Fibroblast of peridontal ligament (primary cell): ENCODE results near the gene CORO2A.

Experiments
- DNase-seq: peaks from one replicate; pipeline ENCODE4 v3.0.0-alpha.2; 2010; ENCODE audit errors: extremely low read depth

CORO2A gene, protein sequence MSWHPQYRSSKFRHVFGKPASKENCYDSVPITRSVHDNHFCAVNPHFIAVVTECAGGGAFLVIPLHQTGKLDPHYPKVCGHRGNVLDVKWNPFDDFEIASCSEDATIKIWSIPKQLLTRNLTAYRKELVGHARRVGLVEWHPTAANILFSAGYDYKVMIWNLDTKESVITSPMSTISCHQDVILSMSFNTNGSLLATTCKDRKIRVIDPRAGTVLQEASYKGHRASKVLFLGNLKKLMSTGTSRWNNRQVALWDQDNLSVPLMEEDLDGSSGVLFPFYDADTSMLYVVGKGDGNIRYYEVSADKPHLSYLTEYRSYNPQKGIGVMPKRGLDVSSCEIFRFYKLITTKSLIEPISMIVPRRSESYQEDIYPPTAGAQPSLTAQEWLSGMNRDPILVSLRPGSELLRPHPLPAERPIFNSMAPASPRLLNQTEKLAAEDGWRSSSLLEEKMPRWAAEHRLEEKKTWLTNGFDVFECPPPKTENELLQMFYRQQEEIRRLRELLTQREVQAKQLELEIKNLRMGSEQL

DNA sequence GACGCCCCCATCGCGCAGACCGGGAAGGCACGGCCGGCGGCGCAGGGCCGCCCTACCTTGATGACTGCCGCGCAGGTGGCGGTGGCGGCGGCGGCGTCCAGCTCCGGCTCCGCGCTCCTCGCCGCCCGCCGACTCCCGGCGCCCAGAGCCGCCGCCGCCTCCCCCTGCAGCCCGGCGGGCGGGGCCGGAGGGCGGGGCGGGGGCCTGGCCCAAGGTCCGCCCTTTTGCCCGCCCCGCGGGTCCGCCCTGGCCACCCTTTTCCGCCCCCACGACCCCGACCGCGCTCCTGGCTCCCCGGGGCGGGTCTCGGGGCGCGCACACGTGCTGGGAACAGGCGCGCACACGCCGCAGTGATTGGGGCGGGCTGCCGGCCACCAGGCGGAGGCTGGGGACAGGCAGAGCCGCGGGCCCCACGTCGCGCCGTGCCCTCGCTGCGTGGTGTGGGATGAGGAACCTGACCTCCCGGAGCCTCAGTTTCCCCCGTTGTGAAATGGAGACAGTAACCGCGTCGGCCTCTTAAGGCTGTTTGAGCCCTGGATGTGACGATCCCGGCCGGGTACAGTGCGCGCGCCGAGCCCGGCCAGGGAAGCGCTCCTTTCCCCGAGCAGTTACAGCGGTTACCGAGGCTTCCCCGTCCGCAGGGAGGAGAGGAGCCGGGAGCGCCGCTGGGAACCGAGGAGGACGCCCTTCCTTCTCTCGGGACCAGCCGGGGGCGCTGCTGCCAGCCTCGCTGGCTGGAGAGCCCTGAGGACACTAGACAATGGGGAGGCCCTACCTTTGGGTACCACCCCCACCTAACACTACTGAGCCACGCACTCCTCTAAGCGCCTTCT, at the start of gene CORO2A:
Gene CORO2A (minus strand): TSS at position 135 of the 833 bp plus-strand sequence. CDS start 34,977 bp downstream, outside the sequence.
- DNase-seq = peak; percentile 36

DNA sequence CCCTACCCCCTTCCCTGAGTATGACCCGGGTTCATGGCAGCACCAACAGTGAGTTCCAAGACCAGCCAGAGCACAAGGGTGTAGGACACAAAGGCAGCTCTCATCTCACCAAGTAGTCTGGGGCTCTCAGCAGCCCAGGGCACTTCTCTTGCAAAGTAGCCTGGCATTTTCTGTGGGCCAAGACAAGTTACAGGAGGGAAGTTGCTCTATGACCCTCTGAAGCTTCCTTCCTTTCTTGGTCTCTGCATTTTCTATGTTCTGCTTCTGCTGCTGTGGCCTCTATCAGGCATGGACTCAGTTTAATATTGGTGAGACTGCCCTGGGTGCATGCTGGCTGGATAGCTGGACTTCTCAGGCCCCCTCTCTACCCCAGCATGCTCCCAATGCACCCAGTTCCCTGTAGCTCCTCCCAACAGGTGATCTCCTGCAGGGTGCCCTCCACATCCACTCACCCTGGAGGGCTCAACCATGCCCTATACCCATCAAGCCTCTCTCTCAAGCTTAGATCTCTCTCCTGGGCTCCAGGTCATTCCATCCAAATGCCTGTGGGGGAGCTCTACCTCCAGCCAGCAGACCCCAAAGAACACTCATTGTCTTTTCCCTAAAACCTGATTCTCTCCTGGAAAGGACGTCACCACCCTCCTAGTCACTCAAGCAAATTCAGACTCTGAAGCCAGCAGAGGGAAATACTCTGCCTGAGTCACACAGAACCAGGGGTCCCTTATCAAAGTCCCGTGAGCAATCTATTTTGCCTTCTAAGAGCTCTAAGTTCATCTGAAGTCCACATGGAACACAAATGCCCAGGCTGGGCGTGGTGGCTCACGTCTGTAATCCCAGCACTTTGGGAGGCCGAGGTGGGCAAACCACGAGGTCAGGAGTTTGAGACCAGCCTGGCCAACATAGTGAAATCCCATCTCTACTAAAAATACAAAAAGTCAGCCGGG, 49.2 kb upstream of the CORO2A start:
- no peak for DNase-seq

DNA sequence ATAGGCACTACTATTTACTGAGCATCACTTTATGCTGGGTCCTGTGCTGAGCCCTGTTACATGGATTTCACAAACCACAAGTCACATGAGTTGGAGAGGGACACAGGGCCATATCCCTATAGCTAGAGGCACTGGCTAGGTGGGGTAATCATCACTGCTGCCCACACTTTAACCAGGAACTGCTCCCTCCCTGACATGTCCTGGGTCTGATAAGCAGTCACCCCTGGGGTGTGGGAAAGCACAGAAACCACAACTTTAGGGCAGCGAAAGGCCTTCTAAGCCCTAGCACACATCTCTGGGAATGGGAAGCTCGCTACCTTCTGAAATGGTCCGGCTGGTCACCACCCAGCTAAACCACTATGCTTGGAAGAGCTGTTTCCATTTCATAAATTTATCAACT, 48.0 kb upstream of the CORO2A start:
- DNase-seq = no peak

DNA sequence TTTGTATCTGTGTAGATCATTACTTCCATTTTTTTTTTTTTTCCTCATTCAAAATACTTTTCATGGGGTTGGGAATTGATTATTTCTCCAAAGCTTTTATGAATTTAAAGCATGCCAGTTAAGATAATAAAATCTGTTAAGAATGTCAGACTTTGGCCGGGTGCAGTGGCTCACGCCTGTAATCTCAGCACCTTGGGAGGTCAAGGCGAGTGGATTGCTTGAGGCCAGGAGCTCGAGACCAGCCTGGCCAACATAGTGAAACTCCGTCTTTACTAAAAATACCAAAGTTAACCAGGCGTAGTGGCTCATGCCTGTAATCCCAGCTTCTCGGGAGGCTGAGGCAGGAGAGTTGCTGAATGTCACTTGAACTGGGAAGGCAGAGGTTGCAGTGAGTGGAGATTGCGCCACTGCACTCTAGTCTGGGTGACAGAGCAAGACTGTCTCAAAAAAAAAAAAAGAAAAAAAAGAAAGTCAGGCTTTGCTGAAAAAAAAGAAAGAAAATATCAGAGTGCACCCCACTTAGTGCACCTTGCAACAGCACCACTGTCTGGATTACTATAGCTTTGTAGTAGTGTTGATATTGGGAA, 44.6 kb upstream of the CORO2A start:
- DNase-seq = no peak

- DNase-seq = no peak
These were observed 42.7 kb upstream of the CORO2A start for GRCh38 chr9:98235126-98235525.

DNA sequence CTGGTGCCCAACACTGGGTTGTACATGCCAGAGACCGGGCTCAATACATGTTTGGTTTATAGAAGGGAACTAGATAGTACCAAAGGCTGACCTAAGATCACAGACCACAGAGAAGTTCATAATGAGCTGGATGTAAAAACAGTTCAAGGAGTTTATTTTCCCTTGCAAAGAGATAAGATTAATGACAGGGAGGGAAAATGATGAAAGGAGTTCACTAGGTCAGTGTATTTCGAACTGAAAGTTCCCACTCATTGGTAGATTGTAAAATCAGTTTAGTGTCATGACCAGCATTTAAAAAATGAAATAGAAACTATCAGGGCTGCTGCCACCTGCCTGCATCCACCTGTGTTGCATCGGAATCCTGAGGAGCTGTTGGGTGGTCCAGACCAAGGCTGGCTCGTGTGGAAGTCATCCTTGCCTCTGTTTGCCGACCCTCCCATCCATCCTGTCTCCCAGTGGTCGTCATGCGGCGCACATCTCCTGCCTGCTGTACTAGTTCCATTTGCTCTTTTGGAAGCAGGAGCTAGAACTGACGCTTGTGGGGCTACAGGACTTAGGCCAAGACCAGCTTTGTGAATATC, 41.9 kb upstream of the CORO2A start:
- DNase-seq = no peak

GRCh38 chr9:98232926-98233325, 40.5 kb upstream of the CORO2A start:
- DNase-seq = no peak

GRCh38 chr9:98231770-98232478, 39.5 kb upstream of the CORO2A start:
- peak; percentile 90 for DNase-seq

DNA sequence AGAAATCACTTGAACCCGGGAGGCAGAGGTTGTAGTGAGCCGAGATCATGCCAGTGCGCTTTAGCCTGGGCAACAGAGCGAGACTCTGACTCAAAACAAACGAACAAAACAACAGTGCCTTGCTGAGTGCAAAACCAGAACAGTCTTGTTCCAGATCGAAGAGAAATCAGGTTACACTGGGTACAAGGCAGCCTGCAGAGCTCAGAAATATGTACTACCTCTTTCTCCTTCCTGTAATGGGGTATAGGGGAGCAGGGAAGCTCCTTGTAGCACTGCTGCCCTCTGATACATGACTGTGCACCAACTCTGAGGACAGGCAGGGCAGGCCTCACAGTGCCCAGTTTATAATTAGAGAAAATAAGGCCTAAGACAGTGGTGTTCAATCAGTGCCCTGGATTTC, 38.4 kb upstream of the CORO2A start:
- DNase-seq = no peak

DNA sequence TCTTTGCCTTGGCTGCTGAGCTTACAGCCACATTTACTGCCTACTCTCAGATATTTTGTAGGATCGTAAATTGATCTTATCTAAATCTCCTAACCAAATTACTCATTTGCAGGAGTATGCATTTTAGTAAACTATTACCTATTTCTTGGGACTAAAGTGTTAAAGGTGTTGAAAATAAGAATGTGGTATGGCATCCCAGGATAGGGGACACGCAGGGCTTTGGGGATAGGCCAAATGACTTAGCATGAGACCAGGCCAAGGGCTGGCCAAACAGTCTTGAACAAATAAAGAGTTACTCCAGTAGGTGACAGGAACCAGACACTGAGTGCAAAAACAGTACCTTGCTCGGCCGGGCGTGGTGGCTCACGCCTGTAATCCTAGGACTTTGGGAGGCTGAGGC, 37.9 kb upstream of the CORO2A start:
- DNase-seq = no peak

GRCh38 chr9:98229620-98230019, 37.2 kb upstream of the CORO2A start:
- DNase-seq = no peak

DNA sequence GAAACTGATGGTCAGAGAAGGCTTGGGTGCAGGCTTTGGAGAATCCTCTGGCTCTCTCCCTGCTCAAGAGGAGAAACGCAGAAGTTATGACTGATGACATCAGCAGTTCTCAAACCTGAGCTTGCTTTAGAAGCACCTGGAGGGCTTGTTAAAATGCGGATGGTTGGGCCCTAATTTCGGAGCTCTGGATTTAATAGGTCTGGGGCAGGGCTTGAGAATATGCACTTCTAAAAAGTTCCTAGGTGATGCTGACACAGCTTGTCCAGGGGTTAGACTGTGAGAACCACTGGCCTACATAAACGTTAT, 36.6 kb upstream of the CORO2A start:
- DNase-seq = no peak

- no peak for DNase-seq
These were observed 36.1 kb upstream of the CORO2A start for GRCh38 chr9:98228392-98229089.

GRCh38 chr9:98227883-98228282, 35.4 kb upstream of the CORO2A start:
- DNase-seq = no peak

- no peak for DNase-seq
These were observed 34.5 kb upstream of the CORO2A start for GRCh38 chr9:98226957-98227356.

DNA sequence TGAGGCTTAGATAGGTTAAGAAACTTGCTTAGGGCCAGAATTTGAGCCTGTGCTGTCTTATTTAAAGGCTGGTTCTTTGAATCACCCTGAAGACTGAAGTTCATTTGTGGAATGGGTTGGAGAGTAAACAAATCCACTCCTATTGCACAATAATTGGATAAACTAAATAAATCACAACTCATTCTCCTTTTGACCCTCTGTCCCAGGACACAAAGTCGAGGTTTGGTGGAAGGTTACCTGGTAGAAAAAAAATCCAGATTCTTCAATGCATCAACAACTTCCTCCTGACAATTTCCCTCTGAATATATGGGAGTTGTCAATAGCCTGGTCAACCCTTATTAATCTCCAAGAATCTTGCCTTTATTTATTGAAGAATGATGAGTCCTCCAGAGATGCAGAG, 34.1 kb upstream of the CORO2A start:
- peak; percentile 49 for DNase-seq

GRCh38 chr9:98225015-98225442, 32.6 kb upstream of the CORO2A start:
- no peak for DNase-seq

GRCh38 chr9:98222885-98223691, 30.7 kb upstream of the CORO2A start:
- DNase-seq = peak; percentile 99

GRCh38 chr9:98220911-98221310, 28.5 kb upstream of the CORO2A start:
- DNase-seq = no peak
